ENCODE results near the gene SOS1. TPM values are rescaled to one million over a fixed set of nuclear protein-coding genes. Genes with fewer than 3 reads are reported as not detected.

The SOS1 gene
- polyA plus RNA-seq, 1 of the 3 experiments (the other 2 are of a cell fraction), result 12.8 TPM

DNA sequence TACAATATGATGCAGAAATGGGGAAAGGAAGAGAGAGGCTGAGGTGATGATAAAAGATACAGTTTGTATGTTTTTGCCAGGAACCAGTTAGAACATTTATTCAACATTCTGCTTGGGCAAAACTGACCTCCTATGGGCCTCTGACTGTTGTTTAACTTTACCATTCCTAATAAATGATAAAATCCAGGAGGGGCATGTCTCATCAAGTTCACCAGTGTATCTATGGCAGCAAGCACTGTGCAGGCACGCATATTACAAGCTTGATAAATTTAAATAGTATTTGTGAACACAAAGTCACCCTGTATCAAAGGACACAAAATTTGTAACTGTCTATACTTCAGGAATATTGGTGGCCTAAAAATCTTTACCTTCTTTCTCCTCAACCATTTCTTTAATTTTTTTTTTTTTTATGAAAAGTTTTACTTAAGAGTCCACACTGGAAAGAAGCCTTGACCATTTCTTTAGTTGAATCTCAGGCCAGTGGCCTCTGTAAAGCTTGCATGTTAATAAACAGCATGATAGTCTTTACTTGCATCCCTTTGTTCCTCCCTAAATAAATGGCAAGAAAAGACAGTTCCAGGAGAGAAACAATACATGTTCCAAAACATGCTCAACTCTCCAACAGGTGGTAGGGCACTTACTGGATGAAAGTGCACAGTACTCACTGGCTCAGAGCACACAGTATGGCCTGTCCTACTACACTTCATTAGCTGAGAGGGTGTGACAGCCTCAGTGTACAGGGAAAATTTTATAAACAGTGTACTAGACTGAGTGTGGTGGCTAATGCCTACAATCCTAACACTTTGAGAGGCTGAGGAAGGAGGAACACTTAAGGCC, 52.3 kb downstream of the SOS1 start:
- POLR2A ChIA-PET, result interaction anchor here (0.7 kb wide), 2 partner anchors 429 to 1424 kb away, joined by 6 to 8 read pairs; no protein-coding TSS in a partner anchor
- WGBS (ENCODE audit: low lambda C conversion rate), result 100% methylated on average over 1 of the region's 1 CpG
- H3K27ac ChIP-seq (ENCODE audit: low read depth in 2 of 2, low read length in 1 of 2), result no peak overlapping the region

DNA sequence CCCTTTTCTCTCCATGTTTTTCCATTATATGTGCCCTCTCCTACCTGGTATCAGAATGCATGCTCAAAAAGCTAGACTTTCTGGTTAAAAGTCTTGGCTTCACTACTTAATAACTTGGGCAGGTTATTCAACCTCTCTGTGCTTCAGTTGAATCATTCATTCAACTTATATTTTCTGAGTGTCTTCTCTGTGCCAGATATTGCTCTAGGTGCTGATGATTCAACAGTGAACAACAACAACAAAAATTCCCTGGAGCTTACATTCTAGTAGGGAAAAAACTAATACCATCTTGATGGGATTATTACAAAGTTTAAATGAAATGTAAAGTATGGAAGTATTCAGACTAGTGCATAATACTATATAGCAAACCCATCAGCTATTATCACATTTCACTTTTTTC, 55.2 kb downstream of the SOS1 start:
- H3K4me1 ChIP-seq (ENCODE audit: control insufficient read depth in 1 of 2, insufficient read depth in 2 of 2, low read depth in 1 of 2, low read length in 1 of 2), result no peaks in the 10 kb centered on the region
- TF ChIP-seq, protein P1, sequence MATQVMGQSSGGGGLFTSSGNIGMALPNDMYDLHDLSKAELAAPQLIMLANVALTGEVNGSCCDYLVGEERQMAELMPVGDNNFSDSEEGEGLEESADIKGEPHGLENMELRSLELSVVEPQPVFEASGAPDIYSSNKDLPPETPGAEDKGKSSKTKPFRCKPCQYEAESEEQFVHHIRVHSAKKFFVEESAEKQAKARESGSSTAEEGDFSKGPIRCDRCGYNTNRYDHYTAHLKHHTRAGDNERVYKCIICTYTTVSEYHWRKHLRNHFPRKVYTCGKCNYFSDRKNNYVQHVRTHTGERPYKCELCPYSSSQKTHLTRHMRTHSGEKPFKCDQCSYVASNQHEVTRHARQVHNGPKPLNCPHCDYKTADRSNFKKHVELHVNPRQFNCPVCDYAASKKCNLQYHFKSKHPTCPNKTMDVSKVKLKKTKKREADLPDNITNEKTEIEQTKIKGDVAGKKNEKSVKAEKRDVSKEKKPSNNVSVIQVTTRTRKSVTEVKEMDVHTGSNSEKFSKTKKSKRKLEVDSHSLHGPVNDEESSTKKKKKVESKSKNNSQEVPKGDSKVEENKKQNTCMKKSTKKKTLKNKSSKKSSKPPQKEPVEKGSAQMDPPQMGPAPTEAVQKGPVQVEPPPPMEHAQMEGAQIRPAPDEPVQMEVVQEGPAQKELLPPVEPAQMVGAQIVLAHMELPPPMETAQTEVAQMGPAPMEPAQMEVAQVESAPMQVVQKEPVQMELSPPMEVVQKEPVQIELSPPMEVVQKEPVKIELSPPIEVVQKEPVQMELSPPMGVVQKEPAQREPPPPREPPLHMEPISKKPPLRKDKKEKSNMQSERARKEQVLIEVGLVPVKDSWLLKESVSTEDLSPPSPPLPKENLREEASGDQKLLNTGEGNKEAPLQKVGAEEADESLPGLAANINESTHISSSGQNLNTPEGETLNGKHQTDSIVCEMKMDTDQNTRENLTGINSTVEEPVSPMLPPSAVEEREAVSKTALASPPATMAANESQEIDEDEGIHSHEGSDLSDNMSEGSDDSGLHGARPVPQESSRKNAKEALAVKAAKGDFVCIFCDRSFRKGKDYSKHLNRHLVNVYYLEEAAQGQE (IDR thresholded peaks at IDR 0.05; ENCODE audit: low read depth, low read length), result no peak
- peaks cover 9 to 16% of the 10 kb centered on the region in 2 experiments for H3K36me3 ChIP-seq (replicated peaks in 1 of 2; ENCODE audit: control insufficient read depth in 1 of 2, insufficient read depth in 2 of 2, low read length in 1 of 2)
- no peak for DNase-seq
- H3K9me2 ChIP-seq, result no peaks in the 10 kb centered on the region
- no peaks in the 10 kb centered on the region for H3K27me3 ChIP-seq (ENCODE audit: insufficient read depth)
- CTCF ChIA-PET, result interaction anchor here (1.7 to 16.2 kb wide), 6 partner anchors 10 to 164 kb away, joined by 5 to 300 read pairs (median 10); partner anchors contain the start of gene SOS1
- H3K4me2 ChIP-seq, result no peak overlapping the region
- H2AFZ ChIP-seq (ENCODE audit: low read depth), result no peak overlapping the region
- H4K20me1 ChIP-seq (ENCODE audit: insufficient read depth), result peaks cover 8% of the 10 kb centered on the region; the same call in 1 of the 2 replicates
- peaks cover 6% of the 10 kb centered on the region for H3F3A ChIP-seq (replicated peaks; ENCODE audit: insufficient read depth)
- no peak overlapping the region for H3K9ac ChIP-seq
- no peak overlapping the region for H3K27ac ChIP-seq (ENCODE audit: low read depth in 2 of 2, low read length in 1 of 2)
- POLR2A ChIA-PET, result no interaction called here
- H3K79me2 ChIP-seq (ENCODE audit: insufficient read depth), result peaks cover 28% of the 10 kb centered on the region
- H3K4me3 ChIP-seq (ENCODE audit: low read depth in 2 of 2, low read length in 1 of 2), result no peak overlapping the region
- H3K9me3 ChIP-seq, result no peaks in the 10 kb centered on the region

More for the DNA sequence above, 52.3 kb downstream of the SOS1 start:
- no peaks in the 10 kb centered on the region for H3K4me1 ChIP-seq (ENCODE audit: control insufficient read depth in 1 of 2, insufficient read depth in 2 of 2, low read depth in 1 of 2, low read length in 1 of 2)
- peaks cover 18% of the 10 kb centered on the region for H4K20me1 ChIP-seq (ENCODE audit: insufficient read depth)
- no peaks in the 10 kb centered on the region for H3K9me3 ChIP-seq
- no peak overlapping the region for H2AFZ ChIP-seq (ENCODE audit: low read depth)
- H3K27me3 ChIP-seq (ENCODE audit: insufficient read depth), result no peaks in the 10 kb centered on the region
- no peak overlapping the region for H3K4me3 ChIP-seq (ENCODE audit: low read depth in 2 of 2, low read length in 1 of 2)
- peaks cover 9 to 16% of the 10 kb centered on the region in 2 experiments for H3K36me3 ChIP-seq (replicated peaks in 1 of 2; ENCODE audit: control insufficient read depth in 1 of 2, insufficient read depth in 2 of 2, low read length in 1 of 2)
- CTCF ChIA-PET, result interaction anchor here (0.7 to 16.2 kb wide), 7 partner anchors 9 to 662 kb away, joined by 3 to 300 read pairs (median 3); partner anchors contain the start of gene SOS1
- no peaks in the 10 kb centered on the region for H3K9me2 ChIP-seq
- TF ChIP-seq SIN3A (IDR thresholded peaks at IDR 0.05; ENCODE audit: borderline replicate concordance, low read depth, low read length), result no peak
- no peak for TF ChIP-seq FOXJ3 (CRISPR knock-in tag; IDR thresholded peaks at IDR 0.05)
- TF ChIP-seq, protein P1 (IDR thresholded peaks at IDR 0.05; ENCODE audit: low read depth, low read length), result no peak
- no peak for TF ChIP-seq TAF1 (IDR thresholded peaks at IDR 0.05; ENCODE audit: borderline replicate concordance, low read depth, low read length)
- TF ChIP-seq NFIC (IDR thresholded peaks at IDR 0.05; ENCODE audit: borderline replicate concordance), result no peak
- no peak for TF ChIP-seq YY1 (IDR thresholded peaks at IDR 0.05; ENCODE audit: low read depth)
- no peaks in the 10 kb centered on the region for H3F3A ChIP-seq (replicated peaks; ENCODE audit: insufficient read depth)
- peaks cover 47% of the 10 kb centered on the region for H3K79me2 ChIP-seq (ENCODE audit: insufficient read depth)
- H3K9ac ChIP-seq, result no peak overlapping the region
- H3K4me2 ChIP-seq, result no peak overlapping the region
- no peak for DNase-seq
